ENCODE measurements around the gene IGF2BP1.
"Not testable (repeated sequence)": the region's sequence is repeated elsewhere in the genome, so short reads cannot be mapped to it uniquely, and the experiment has no call there.

Gene IGF2BP1

DNA sequence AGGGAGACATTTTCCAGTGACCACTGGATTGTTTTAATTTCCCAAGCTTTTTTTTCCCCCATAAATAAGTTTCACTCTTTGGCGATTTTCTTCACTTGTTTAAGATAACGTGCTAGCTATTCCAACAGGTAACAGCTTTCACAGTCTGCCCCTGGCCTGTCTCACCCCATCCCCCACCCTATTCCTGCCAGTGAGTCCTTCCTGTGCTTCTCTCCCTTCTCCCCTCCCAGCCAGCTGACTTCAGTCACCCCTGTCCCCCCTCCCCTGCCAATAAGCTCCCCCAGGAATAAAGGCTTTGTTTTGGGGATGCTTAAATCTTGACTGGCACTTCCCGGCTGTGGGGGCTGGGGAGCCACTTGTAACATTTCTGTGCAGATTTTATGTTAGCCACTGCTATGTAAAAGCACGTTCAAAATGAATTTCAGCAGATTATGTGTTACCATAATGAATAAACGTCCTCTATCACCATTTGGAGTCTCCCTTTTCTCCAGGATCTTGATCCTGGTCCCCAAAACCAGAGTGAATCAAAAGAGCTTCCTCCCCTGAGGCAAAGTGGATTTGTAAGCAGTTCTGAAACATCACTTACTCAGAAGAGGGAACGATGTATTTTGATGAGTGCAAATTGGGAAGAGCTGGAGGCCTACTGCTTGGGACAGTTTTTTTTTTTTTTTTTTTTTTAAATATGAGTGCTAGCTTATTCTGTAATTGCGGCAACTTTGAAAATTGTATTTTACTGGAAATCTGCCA lies 58.2 kb downstream of the IGF2BP1 start:
- no peak for DNase-seq

- no peak for DNase-seq
Observed at GRCh38 chr17:49061524-49061943, 64.3 kb downstream of the IGF2BP1 start.

DNA sequence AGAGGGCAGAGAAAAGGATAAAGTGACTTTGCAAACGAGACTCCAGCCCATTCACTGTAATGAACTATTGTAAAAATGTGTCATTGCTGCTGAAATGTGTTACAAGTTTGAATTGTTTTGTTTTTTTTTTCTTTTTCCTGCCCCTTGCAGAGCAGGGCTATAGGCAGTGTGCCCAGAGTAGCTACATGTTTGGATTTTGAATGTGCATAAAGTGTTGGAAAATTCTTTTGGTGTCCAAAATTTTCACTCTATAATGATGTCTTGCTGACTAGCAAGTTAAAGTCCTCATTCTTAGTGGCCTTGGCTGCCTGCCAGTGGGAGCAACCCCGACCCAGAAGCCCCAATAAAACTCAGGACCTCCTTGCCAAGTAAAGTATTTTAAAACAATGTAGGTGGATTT lies 66.5 kb downstream of the IGF2BP1 start:
- DNase-seq: no peak

DNA sequence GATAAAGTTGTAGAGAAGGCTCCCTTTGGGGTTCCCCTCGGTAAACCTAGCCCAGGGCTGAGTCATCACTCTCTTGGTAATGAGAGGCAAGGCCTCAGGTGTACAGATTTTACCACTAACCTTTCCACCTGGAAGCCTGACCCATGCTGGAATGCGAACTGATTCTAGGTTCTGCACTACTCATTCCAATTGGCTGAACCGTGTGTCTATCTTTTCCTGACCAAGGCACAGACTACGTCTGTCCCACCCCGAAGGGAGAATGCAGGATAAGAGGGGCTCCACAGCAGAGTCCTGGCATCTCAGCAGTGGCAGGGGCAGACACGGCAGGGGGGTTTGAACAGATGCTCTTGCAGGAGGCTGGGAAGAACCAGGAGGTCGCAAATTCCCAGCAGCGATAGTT lies 70.0 kb downstream of the IGF2BP1 start:
- no peak for DNase-seq

GRCh38 chr17:49069585-49070273 lies 72.5 kb downstream of the IGF2BP1 start:
- DNase-seq: no peak

GRCh38 chr17:49071106-49071505 lies 73.9 kb downstream of the IGF2BP1 start:
- DNase-seq: no peak

- DNase-seq: no peak
Observed at GRCh38 chr17:49074851-49075540, 77.8 kb downstream of the IGF2BP1 start.

DNA sequence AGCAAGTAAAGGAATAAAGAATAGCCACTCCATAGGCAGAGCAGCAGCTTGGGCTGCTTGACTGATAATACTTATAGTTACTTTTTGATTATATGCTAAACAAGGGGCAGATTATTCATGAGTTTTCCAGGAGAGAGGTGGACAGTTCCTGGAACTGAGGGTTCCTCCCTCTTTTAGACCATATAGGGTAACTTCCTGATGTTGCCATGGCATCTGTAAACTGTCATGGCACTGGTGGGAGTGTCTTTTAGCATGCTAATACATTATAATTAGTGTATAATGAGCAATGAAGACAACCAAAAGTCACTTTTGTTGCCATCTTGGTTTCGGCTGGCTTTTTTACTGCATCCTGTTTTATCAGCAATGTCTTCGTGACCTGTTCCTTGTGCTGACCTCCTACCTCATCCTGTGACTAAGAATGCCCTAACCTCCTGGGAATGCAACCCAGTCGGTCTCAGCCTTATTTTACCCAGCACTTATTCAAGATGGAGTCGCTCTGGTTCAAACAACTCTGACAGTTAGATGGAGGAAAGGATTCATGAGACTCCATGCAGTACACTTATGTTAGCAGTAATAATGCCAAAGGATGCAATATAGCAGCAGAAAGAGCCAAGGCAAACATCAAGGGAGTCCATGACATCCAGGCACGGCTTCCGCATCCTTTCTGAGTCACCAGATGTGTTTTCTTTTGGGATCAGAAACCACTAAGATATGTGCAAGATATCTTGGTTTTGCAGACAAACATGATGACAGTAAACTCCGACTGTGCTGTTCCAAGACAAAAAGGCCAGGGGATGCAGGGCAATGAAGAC lies 79.6 kb downstream of the IGF2BP1 start:
- DNase-seq: no peak

DNA sequence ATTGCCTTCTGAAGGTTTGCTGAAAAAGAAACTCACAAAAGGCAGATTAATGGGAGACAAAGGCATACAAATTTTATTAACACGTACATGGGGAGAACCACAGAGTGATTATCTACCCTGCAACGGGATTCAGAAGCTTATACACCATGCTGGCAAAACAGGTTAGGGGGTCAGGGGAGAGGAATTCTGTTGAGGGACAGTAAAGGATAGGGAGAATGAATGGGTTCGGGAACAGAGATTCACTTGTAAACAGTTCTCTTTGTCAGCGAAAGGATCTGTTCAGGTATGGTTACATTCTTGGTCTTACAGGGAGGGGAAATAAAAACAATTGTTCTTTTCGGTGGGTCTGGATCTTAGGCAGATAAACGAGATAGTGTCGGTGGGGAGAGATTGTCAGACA lies 81.1 kb downstream of the IGF2BP1 start:
- no peak for DNase-seq

- DNase-seq: no peak
Observed at GRCh38 chr17:49079840-49080663, 82.9 kb downstream of the IGF2BP1 start.

DNA sequence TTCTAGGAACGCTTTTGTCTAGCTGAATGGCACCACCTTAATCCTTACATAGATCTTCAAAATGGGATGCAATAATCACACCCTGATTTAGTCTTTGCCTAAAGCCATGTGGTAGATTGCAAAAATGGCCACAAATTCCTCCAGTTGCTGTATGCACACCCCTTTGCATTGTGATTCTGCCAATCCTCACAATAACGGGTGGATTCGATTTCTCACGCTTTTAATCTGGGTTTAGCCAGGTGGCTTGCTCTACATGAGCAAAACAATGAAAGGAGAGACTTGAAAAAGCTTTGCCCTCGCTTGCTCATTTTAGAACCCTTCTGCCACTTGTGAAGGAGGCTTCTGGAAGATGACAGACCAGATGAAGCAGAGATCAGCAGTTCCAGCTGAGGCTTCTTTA lies 85.0 kb downstream of the IGF2BP1 start:
- DNase-seq: no peak

DNA sequence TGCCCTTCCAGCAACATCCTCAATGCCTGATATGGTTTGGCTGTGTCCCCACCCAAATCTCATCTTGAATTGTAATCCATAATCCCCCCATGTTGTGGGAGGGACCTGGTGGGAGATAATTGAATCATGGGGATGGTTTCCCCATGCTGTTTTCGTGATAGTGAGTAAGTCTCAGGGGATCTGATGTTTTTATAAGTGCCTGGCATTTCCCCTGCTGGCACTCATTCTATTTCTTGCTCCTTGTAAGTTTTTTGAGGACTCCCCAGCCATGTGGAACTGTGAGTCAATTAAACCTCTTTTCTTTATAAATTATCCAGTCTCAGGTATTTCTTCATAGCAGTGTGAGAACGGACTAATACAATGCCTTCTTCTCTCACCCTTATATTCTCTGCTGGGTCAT lies 87.9 kb downstream of the IGF2BP1 start:
- not testable (repeated sequence) for DNase-seq

GRCh38 chr17:49085565-49086315 lies 88.6 kb downstream of the IGF2BP1 start:
- no peak for DNase-seq

DNA sequence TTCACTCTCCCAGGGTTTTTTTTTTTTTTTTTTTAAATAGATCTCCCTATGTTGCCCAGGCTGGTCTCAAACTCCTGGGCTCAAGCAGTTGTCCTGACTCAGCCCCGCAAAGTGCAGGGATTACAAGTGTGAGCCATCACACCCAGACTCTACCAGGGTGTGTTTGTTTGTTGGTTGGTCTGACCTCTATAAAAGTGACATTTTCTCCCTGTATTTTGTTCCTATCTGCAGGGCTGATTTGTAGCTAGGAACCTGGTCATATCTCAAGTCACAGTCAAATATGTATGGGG lies 89.1 kb downstream of the IGF2BP1 start:
- no peak for DNase-seq

DNA sequence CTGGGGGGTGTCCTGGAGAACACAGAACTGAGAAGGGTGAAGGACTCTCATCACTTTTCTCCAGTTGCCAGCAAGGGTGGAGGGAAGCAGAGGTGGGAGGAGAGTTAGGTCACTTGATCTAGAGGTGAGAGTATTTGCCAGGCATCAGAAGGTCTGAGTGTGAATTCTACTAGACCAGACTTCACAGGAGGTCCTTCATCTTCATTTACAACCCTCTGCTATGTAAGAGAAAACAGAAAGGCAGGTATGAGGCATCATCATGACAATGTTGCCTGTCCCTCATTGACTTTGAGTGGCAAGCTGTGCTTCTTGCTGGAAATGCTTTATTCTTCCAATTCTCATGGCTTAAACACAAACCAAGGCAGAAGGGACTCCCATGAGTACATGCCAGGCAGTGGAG lies 89.5 kb downstream of the IGF2BP1 start:
- DNase-seq: no peak

DNA sequence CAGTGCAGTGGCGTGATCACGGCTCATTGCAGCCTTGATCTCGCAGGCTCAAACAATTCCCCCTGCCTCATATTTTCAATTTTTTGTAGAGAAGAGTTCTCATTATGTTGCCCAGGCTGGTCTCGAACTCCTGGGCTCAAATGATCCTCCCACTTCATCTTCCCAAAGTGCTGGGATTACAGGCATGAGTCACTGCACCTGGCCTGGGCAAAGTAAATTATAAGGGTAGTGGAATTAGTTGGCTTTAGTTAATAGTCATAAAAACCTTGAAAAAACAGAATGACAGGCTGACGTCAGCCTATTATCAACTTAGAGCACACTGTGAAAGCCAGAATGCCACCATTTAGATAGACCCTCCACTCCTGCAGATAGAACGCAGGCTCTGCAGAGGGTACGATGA lies 91.9 kb downstream of the IGF2BP1 start:
- no peak for DNase-seq

DNA sequence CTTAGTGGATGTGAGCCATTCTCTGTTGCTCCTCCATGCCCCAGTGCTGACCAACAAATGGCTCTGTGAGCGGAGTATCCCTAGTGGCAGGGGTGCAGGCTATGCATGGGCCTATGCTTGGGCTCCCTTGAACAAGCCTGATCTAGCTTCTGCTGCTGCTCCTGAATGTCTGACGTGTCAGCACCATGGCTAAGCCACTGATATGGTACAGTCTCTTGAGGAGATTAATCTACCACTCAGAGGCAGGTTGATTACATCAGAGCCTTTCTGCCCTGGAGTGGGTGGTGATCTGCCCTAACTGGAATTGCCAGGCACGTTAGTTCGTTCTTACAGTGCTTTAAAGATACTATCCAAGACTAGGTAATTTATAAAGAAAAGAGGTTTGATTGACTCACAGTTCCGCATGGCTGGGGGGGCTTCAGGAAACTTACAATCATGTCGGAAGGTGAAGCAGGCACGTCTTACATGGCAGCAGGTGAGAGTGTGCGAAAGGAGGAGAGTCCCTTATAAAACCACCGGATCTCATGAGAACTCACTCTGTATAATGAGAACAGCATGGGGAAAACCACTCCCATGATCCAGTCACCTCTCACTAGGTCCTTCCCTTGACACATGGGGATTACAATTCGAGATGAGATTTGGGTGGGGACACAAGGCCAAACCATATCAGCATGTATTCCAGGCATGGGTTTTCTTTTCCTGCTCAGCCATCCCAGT lies 93.9 kb downstream of the IGF2BP1 start:
- DNase-seq: no peak

DNA sequence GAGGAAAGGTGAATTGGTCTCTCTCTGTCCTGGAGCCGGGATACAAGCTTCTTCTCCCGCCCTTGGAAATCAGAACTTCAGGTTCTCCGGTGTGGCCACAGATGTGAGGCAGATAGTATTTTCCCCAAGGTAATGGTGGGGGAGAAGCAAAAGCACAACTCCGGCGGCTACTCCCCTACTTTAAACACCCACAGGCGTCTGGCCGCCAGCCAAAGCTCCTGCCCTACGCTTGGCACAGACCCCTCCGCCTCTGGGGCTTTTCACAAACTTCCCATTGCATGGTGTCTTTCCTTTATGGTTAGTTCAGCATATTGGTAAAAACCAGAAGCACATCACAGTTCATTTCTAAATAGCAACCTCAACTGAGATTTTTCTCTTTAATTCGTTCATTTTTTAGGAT lies 95.9 kb downstream of the IGF2BP1 start:
- no peak for DNase-seq

DNA sequence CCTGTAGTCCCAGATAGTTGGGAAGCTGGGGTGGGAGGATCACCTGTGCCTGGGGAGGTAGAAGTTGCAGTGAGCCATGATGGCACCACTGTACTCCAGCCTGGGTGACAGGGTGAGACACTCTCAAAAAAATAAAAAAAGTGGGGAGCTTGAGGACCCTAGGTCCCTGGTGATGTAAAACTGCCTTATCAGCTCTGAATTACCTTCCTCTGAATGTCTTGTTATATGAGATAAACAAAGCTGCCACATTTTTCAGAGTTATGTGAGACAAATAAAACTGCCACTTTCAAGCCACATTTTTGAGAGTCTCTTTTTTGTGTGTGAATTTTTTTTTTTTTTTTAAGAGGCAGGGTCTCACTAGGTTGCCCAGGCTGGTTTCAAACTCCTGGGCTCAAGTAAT lies 103.4 kb downstream of the IGF2BP1 start:
- no peak for DNase-seq

DNA sequence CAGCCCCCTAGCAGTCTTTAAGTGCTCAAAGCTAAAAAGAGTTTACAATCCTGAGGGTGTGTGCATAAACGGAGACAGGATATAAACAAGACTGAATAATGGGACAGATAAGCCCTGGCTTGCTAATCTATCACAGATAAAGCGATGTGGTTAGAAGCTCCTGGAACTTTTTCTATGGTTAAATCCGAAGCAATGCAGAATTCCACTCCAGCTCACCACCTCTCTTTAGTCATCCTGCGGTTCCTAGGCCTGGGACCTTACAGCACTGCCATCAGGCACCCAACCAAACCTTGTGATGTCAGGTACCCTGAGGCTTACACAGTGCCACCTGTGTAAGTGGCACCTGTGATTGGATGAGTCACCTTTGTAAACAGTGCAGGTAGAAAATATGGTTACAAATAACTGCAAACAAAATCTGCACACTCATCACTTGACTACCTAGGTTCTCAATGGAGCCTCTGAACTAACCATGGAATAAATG lies 103.9 kb downstream of the IGF2BP1 start:
- DNase-seq: no peak

GRCh38 chr17:49103360-49103759 lies 106.2 kb downstream of the IGF2BP1 start:
- not testable (repeated sequence) for DNase-seq
